DND-41 (cell line): ENCODE data around the gene CD244.
"Not testable (repeated sequence)": the region's sequence is repeated elsewhere in the genome, so short reads cannot be mapped to it uniquely, and the experiment has no call there.

ENCODE experiments used
- ATAC-seq: fragments of 200-7000 bp; cut with Tn5 transposase; 3 replicates; pipeline ENCODE4 v1.9.1; 2021; ENCODE audit warnings: low read depth; ENCODE audit not compliant: insufficient read depth
- DNase-seq: peaks from one replicate; pipeline ENCODE4 v3.0.0-alpha.2; 2020
- H2AFZ ChIP-seq: 2 replicates; pipeline ENCODE4 v1.6.0; 2012; ENCODE audit warnings: low read depth, low read length
- H3K27ac ChIP-seq: 2 replicates; pipeline ENCODE4 v1.5.1; 2012; ENCODE audit warnings: low read length, inconsistent platforms
- H3K27me3 ChIP-seq: fragments of 200-600 bp; sonication (generic); 2 replicates; pipeline ENCODE4 v1.6.0; 2012; ENCODE audit warnings: low read length, mild to moderate bottlenecking, inconsistent platforms; ENCODE audit not compliant: insufficient read depth, poor library complexity
- H3K36me3 ChIP-seq: 2 replicates; pipeline ENCODE4 v1.5.1; 2012; ENCODE audit warnings: low read length, inconsistent platforms; ENCODE audit not compliant: insufficient read depth
- H3K4me1 ChIP-seq: 2 replicates; pipeline ENCODE4 v1.5.1; 2012; ENCODE audit warnings: mild to moderate bottlenecking, low read length; ENCODE audit not compliant: insufficient read depth
- H3K4me2 ChIP-seq: 2 replicates; pipeline ENCODE4 v1.6.0; 2012; ENCODE audit warnings: mild to moderate bottlenecking, moderate library complexity, low read length, inconsistent platforms; ENCODE audit not compliant: insufficient read depth
- H3K4me3 ChIP-seq, 2 experiments: fragments of 200-600 bp in 1 of 2; shearing (Covaris generic) in 1 of 2; 2 replicates each; pipeline ENCODE4 v1.5.1; 2012 to 2016; ENCODE audit warnings: inconsistent platforms in 2 of 2, low read length in 2 of 2, mild to moderate bottlenecking in 2 of 2, low read depth in 1 of 2, moderate library complexity in 1 of 2
- H3K79me2 ChIP-seq: 2 replicates; pipeline ENCODE4 v1.6.0; 2012; ENCODE audit warnings: low read length, inconsistent platforms; ENCODE audit not compliant: insufficient read depth
- H3K9ac ChIP-seq: 2 replicates; pipeline ENCODE4 v1.6.0; 2012; ENCODE audit warnings: low read depth, mild to moderate bottlenecking, inconsistent platforms, low read length, moderate library complexity
- H3K9me3 ChIP-seq: 2 replicates; pipeline ENCODE4 v1.5.1; 2012; ENCODE audit warnings: low read length, moderate library complexity, mild to moderate bottlenecking, inconsistent platforms; ENCODE audit not compliant: insufficient read depth, severe bottlenecking
- H4K20me1 ChIP-seq: 2 replicates; pipeline ENCODE4 v1.6.0; 2012; ENCODE audit warnings: low read length; ENCODE audit not compliant: insufficient read depth
- EZH2 ChIP-seq: IDR thresholded peaks from 3 replicates; pipeline ENCODE4 v1.6.1; 2012; ENCODE audit warnings: borderline replicate concordance, low read depth, mild to moderate bottlenecking, moderate library complexity, low read length, inconsistent platforms; ENCODE audit not compliant: severe bottlenecking
- TF ChIP-seq, protein P1 (sequence below): IDR thresholded peaks from 2 replicates; pipeline ENCODE4 v1.5.1; 2012; ENCODE audit warnings: borderline replicate concordance, low read length, moderate library complexity, mild to moderate bottlenecking; ENCODE audit not compliant: poor library complexity, severe bottlenecking; ENCODE audit errors: extremely low read depth

CD244 gene

DNA sequence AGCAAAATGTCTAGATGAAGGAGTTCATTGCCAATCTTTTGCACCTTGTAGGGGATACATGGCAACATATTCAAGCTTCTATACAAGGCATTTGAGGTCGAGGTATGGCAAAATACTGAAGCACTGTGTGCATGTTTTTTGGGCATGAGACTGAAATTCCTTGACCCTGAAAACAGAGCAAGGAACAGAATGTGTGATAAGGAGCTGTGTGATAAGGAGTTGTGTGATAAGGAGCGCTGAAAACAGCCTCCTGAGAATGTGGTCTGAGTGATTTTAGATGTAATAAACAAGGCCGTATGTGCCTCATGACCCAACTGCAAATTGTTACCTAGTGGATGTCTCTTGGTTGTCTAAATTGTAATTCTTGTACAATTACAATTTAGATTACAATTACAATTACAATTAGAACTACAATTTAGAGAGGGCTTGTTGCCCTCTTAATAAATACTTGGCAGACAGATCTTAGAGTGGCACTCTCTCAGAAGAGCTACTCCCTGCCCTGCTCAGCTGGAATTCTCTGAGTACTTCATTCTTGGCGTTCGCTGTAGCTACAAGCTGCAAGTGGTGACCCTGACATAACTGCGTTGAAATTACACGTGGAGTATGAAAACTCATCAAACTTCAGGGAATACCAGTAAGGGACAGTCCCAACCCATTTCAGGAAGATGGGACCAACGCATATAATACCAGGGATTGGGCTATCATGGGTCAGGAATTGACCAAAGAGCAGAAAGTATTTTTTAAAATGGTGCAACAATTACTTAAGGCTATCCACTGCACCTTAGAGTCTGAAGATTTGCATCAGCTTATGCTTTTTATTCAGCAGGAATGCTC is 42.3 kb upstream of the CD244 start:
- TF ChIP-seq EZH2, result no peak
- TF ChIP-seq, protein P1, sequence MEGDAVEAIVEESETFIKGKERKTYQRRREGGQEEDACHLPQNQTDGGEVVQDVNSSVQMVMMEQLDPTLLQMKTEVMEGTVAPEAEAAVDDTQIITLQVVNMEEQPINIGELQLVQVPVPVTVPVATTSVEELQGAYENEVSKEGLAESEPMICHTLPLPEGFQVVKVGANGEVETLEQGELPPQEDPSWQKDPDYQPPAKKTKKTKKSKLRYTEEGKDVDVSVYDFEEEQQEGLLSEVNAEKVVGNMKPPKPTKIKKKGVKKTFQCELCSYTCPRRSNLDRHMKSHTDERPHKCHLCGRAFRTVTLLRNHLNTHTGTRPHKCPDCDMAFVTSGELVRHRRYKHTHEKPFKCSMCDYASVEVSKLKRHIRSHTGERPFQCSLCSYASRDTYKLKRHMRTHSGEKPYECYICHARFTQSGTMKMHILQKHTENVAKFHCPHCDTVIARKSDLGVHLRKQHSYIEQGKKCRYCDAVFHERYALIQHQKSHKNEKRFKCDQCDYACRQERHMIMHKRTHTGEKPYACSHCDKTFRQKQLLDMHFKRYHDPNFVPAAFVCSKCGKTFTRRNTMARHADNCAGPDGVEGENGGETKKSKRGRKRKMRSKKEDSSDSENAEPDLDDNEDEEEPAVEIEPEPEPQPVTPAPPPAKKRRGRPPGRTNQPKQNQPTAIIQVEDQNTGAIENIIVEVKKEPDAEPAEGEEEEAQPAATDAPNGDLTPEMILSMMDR, result no peak
- Histone ChIP-seq H2AFZ (no peak overlapping the region), H3K9ac (no peak overlapping the region), H3K27me3 (no peaks in the 10 kb centered on the region), H3K4me3 (no peak overlapping the region), H3K9me3 (no peaks in the 10 kb centered on the region), H3K79me2 (no peaks in the 10 kb centered on the region), H3K4me1 (no peaks in the 10 kb centered on the region), H3K4me2 (no peak overlapping the region), H4K20me1 (no peaks in the 10 kb centered on the region), H3K36me3 (no peaks in the 10 kb centered on the region), H3K27ac (no peak overlapping the region)
- DNase-seq (no peak), ATAC-seq (no peak)

DNA sequence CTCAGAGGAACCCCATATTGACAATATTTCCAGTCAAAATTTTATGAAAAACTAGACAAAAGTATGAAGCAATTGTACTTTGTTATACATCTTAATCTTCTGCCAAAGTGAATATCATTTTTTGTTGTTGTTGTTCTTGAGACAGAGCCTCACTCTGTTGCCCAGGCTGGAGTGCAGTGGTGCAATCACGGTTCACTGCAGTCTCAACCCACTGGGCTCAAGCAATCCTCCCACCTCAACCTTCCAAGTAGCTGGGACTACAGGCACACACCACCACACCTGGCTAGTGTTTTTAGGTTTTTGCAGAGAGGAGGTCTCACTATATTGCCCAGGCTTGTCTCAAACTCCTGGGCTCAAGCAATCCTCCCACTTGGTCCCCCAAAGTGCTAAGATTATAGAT is 39.6 kb upstream of the CD244 start:
- not testable (repeated sequence) for DNase-seq, ATAC-seq, H3K4me3 ChIP-seq, H3K9me3 ChIP-seq, H3K36me3 ChIP-seq, H2AFZ ChIP-seq, H3K4me2 ChIP-seq, H3K9ac ChIP-seq, H3K79me2 ChIP-seq, H3K27ac ChIP-seq, H4K20me1 ChIP-seq, H3K4me1 ChIP-seq, H3K27me3 ChIP-seq

DNA sequence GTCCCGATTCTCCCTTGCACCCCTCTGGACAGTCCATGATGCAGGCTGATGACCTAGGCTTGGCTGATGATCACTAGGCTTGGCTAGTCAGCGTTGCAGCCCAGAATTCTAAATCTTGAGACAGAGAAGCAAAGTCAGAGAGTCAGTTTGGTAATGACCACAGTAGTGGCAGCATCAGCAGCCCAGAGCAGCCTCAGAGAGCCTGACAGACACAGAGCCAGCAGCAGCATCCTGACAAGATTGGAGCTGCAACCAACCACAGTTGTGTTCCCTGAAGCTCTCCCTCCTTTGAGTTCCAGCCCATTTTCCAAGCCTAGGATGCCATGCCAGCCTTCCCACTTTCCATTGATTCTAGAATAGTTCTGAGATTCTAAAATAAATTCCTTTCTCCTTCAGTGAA is 39.1 kb upstream of the CD244 start:
- no peaks in the 10 kb centered on the region for H4K20me1 ChIP-seq
- TF ChIP-seq, protein P1, result no peak
- no peak for TF ChIP-seq EZH2
- H3K4me3 ChIP-seq, result no peak overlapping the region
- H3K9ac ChIP-seq, result no peak overlapping the region
- no peak overlapping the region for H3K27ac ChIP-seq
- DNase-seq, result no peak
- H3K4me1 ChIP-seq, result no peaks in the 10 kb centered on the region
- ATAC-seq, result no peak; the same call in 2 of the 3 replicates
- no peaks in the 10 kb centered on the region for H3K36me3 ChIP-seq
- H3K9me3 ChIP-seq, result no peaks in the 10 kb centered on the region
- H3K79me2 ChIP-seq, result no peaks in the 10 kb centered on the region
- H3K27me3 ChIP-seq, result no peaks in the 10 kb centered on the region
- no peak overlapping the region for H2AFZ ChIP-seq
- H3K4me2 ChIP-seq, result no peak overlapping the region

DNA sequence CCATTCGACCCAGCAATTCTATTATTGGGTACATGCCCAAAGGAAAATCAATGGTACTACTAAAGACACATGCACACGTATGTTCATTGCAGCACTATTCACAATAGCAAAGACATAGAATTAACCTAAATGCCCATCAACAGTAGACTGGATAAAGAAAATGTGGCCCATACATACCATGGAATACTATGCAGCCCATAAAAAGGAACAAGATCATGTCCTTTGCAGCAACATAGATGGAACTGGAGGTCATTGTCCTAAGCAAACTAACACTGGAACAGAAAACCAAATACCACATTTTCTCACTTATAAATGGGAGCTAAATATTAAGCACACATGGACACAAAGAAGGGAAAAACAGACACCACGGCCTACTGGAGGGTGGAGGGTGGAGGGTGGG is 38.0 kb upstream of the CD244 start:
- not testable (repeated sequence) for H3K9me3 ChIP-seq, DNase-seq, H3K27me3 ChIP-seq, H3K4me2 ChIP-seq, H3K79me2 ChIP-seq, H3K27ac ChIP-seq, H3K4me1 ChIP-seq, H4K20me1 ChIP-seq, H2AFZ ChIP-seq, H3K9ac ChIP-seq, H3K4me3 ChIP-seq, H3K36me3 ChIP-seq, ATAC-seq

DNA sequence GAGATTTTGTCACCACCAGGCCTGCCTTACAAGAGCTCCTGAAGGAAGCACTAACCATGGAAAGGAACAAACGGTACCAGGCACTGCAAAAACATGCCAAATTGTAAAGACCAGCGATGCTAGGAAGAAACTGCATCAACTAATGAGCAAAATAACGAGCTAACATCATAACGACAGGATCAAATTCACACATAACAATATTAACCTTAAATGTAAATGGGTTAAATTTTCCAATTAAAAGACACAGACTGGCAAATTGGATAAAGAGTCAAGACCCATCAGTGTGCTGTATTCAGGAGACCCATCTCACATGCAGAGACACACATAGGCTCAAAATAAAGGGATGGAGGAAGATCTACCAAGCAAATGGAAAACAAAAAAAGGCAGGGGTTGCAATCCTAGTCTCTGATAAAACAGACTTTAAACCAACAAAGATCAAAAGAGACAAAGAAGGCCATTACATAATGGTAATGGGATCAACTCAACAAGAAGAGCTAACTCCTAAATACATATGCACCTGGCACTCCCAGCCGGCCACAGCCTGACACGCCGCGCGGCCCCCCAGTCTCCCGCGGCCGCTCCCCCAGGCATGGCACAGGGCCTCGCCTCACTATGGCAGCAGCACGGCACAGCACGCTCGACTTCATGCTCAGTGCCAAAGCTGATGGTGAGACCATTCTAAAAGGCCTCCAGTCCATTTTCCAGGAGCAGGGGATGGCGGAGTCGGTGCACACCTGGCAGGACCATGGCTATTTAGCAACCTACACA is 31.9 kb upstream of the CD244 start:
- DNase-seq, H3K79me2 ChIP-seq, H3K9me3 ChIP-seq, H3K4me2 ChIP-seq, H4K20me1 ChIP-seq, H2AFZ ChIP-seq, H3K9ac ChIP-seq, H3K4me1 ChIP-seq, H3K27me3 ChIP-seq, ATAC-seq, H3K36me3 ChIP-seq, H3K4me3 ChIP-seq, H3K27ac ChIP-seq: not testable (repeated sequence)
